ENCODE measurements around the gene CFAP74. TPM values are rescaled to one million over a fixed set of nuclear protein-coding genes. Genes with fewer than 3 reads are reported as not detected.

The CFAP74 gene
- total and polyA plus RNA-seq, 2 of the 13 experiments (the other 11 are each of a cell fraction or from before 2014, with no cell fraction given), result 0.27 to 0.62 TPM

DNA sequence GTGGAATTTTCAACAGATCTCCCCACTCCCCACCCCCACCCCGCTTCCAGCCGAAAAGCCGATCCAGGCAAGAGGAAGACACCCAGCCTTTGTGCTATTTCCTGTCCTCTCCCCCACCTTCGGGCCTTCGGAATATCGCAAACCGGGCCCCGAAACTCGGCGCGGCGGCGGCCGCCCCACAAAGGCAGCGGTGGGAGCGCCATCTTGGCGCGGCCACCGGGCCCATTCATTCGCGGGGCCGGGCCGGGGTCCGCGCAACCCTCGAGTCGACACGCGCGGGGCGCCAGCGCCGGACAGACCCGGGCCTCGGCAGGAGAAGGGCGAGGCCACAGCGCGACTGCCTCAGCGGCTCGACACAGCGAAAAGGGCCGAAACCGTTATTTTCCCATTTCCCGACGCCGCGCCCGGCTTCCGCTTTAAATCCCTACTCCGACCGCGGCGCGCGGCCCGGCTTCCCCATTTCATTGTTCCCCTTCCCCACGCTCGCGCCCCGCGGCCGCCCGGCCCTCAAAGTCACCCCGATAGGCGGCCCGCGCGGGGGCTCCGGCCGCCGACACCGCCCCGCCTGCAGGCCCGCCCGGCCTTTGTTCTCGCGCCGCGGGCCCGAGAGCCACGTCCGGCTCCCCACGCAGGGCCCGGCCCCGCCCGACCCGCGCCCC, 113.6 kb downstream of the CFAP74 start (continued):
- TF ChIP-seq CBX1 (IDR thresholded peaks at IDR 0.05; ENCODE audit: low read depth) (no peak), ZNF790 (CRISPR knock-in tag; IDR thresholded peaks at IDR 0.05; ENCODE audit: borderline replicate concordance) (no peak; the same call in 1 of the 2 replicates), ZNF773 (CRISPR knock-in tag; IDR thresholded peaks at IDR 0.05; ENCODE audit: borderline replicate concordance) (peak; percentile 30; the same call in 1 of the 2 replicates), HBP1 (CRISPR knock-in tag; IDR thresholded peaks at IDR 0.05; ENCODE audit: low read depth) (peak; percentile 94), ZC3H4 (CRISPR knock-in tag; IDR thresholded peaks at IDR 0.05; ENCODE audit: borderline replicate concordance) (no peak), ARID3A (IDR thresholded peaks at IDR 0.05; ENCODE audit: low read depth, low read length) (no peak), TAF15 (IDR thresholded peaks at IDR 0.05; ENCODE audit: low read depth, low read length, poor library complexity, severe bottlenecking) (no peak), RCOR2 (CRISPR knock-in tag; IDR thresholded peaks at IDR 0.05) (no peak), CAMTA2 (CRISPR knock-in tag; IDR thresholded peaks at IDR 0.05; ENCODE audit: borderline replicate concordance) (no peak), PHB2 (IDR thresholded peaks at IDR 0.05; ENCODE audit: partially characterized antibody) (no peak), PHF21A (CRISPR knock-in tag; IDR thresholded peaks at IDR 0.05) (0 out of 2 replicates have a peak, but pooled peaks have one; percentile 22), ZMAT3 (CRISPR knock-in tag; conservative IDR thresholded peaks at IDR 0.05) (no peak), SAP130 (CRISPR knock-in tag; IDR thresholded peaks at IDR 0.05; ENCODE audit: low read depth) (peak; percentile 21; the same call in 1 of the 2 replicates), ZNF512B (CRISPR knock-in tag; IDR thresholded peaks at IDR 0.05; ENCODE audit: borderline replicate concordance) (no peak), ZBTB38 (CRISPR knock-in tag; IDR thresholded peaks at IDR 0.05) (peak; percentile 54; the same call in 1 of the 2 replicates), HNRNPK (IDR thresholded peaks at IDR 0.05; ENCODE audit: low read depth, low read length, poor library complexity, severe bottlenecking) (peak; percentile 24), ZNF564 (CRISPR knock-in tag; IDR thresholded peaks at IDR 0.05) (0 out of 2 replicates have a peak, but pooled peaks have one; percentile 43), ZNF562 (CRISPR knock-in tag; IDR thresholded peaks at IDR 0.05; ENCODE audit: borderline replicate concordance) (no peak), ZKSCAN5 (CRISPR knock-in tag; IDR thresholded peaks at IDR 0.05) (no peak)
- TF ChIP-seq, protein P1, sequence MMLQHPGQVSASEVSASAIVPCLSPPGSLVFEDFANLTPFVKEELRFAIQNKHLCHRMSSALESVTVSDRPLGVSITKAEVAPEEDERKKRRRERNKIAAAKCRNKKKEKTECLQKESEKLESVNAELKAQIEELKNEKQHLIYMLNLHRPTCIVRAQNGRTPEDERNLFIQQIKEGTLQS (CRISPR knock-in tag; IDR thresholded peaks at IDR 0.05), result no peak

Measured in HepG2 (cell line).